Stomach (tissue), 9 donors: Measurements from ENCODE around the gene ALG11. TPM values are rescaled to one million over a fixed set of nuclear protein-coding genes. Genes with fewer than 3 reads are reported as not detected.
"Not testable (repeated sequence)": the region's sequence is repeated elsewhere in the genome, so short reads cannot be mapped to it uniquely, and the experiment has no call there.

ENCODE experiments used
- DNase-seq, 2 donors: peaks; one replicate each; pipeline versions ENCODE4 v3.0.0 to v3.0.0-alpha.2; 2013 to 2019
- H3K27ac ChIP-seq, 5 donors: fragments of 200-600 bp in 4 of 5; sonication (generic) in 4 of 5; one replicate each; pipeline ENCODE4 v1.5.1; 2013 to 2019; ENCODE audit warnings: mild to moderate bottlenecking in 1 of 5, moderate library complexity in 1 of 5
- H3K27me3 ChIP-seq, 3 donors: fragments of 200-600 bp; sonication (generic); one replicate each; pipeline ENCODE4 v1.5.1; 2017 to 2019; ENCODE audit warnings: mixed run types in 1 of 3
- H3K36me3 ChIP-seq, 4 donors: fragments of 200-600 bp; sonication (generic); 1 replicate in 3 of 4; 2 replicates in 1 of 4; pipeline ENCODE4 v1.5.1; 2016 to 2019
- H3K4me1 ChIP-seq, 4 donors: fragments of 200-600 bp; sonication (generic); one replicate each; pipeline ENCODE4 v1.5.1; 2016 to 2019
- H3K4me3 ChIP-seq, 4 donors: fragments of 200-600 bp; sonication (generic) in 3 of 4; one replicate each; pipeline ENCODE4 v1.5.1; 2016 to 2019; ENCODE audit warnings: mild to moderate bottlenecking in 1 of 4
- H3K9me3 ChIP-seq, 4 donors: fragments of 200-600 bp; sonication (generic); one replicate each; pipeline ENCODE4 v1.5.1; 2016 to 2019
- CTCF ChIP-seq, 7 experiments: fragments of 450-650 bp in 4 of 7; fragments of 200-600 bp in 3 of 7; sonication (generic) in 3 of 7; IDR thresholded peaks; one replicate each; pipeline ENCODE4 v1.5.1; 2016 to 2019; ENCODE audit warnings: antibody characterized with exemption in 7 of 7, control low read depth in 2 of 7, mild to moderate bottlenecking in 1 of 7
- EP300 ChIP-seq: sonication (generic); formaldehyde crosslinking; IDR thresholded peaks from one replicate; pipeline ENCODE4 v1.6.1; 2017; ENCODE audit warnings: antibody characterized with exemption
- POLR2A ChIP-seq, 4 donors: fragments of 450-650 bp; IDR thresholded peaks; one replicate each; pipeline ENCODE4 v1.6.1; 2016; ENCODE audit warnings: antibody characterized with exemption in 4 of 4, control low read depth in 2 of 4, mild to moderate bottlenecking in 1 of 4, moderate library complexity in 1 of 4
- POLR2AphosphoS5 ChIP-seq, 3 donors: sonication (generic); formaldehyde crosslinking; IDR thresholded peaks; one replicate each; pipeline ENCODE4 v1.6.1; 2016; ENCODE audit warnings: antibody characterized with exemption in 3 of 3
- WGBS, 5 donors: extraction: QIAGEN DNeasy Blood & Tissue Kit in 3 of 5; methylation state at CpG; one replicate each; pipeline versions ENCODE4 v1.1.5 to v1.1.7; 2013 to 2018; 5-methylcytosine and 5-hydroxymethylcytosine counted together
- intact Hi-C: fragments of 100-400 bp; cut with DNase I; formaldehyde crosslinking; loops from one replicate; pipeline ENCODE4 v1.15.1; 2023; ENCODE audit warnings: low total_unique reads
- polyA plus RNA-seq, 3 donors: library from polyadenylated mRNA; stranded (reverse); fragments of 200-250 nt; gene quantifications; one replicate each; pipeline ENCODE4 v1.2.3, GENCODE V29; 2013
- total RNA-seq, 5 donors: library from RNA; depleted of rRNA; stranded (reverse); fragments of >200 nt; gene quantifications; one replicate each; pipeline versions ENCODE4 v1.1.0 to v1.2.3, GENCODE V29; 2014 to 2016
- donor health status: healthy with polysubstance abuse.
- donor health status: Bipolar disorder and iron deficiency.
- donor health status: healthy.

Gene ALG11
- total and polyA plus RNA-seq, 8 donors: 1.4 to 37.4 (median 6.2) TPM

GRCh38 chr13:52027832-52028231 is 15.6 kb downstream of the ALG11 start:
- no peak for TF ChIP-seq CTCF (IDR thresholded peaks at IDR 0.05)
- TF ChIP-seq POLR2A (IDR thresholded peaks at IDR 0.05): no peak
- TF ChIP-seq POLR2AphosphoS5 (IDR thresholded peaks at IDR 0.05): no peak
- TF ChIP-seq EP300: no peak
- Histone ChIP-seq H3K9me3 (no peaks in the 10 kb centered on the region), H3K27me3 (no peaks in the 10 kb centered on the region), H3K4me3 (no peak overlapping the region), H3K36me3 (peaks cover 21 to 60% (median 57%) of the 10 kb centered on the region in 4 donors), H3K4me1 (peaks cover 0 to 15% (median 4%) of the 10 kb centered on the region in 4 donors), H3K27ac (no peak overlapping the region)
- intact Hi-C loops: no loop called here
- DNase-seq: no peak
- WGBS, 5 donors: 95 to 100% (median 100%) methylated on average over 1 of the region's 1 CpG

GRCh38 chr13:52029569-52029968 is 17.4 kb downstream of the ALG11 start:
- intact Hi-C loops: no loop called here
- Histone ChIP-seq H3K4me1 (peaks cover 0 to 15% (median 4%) of the 10 kb centered on the region in 4 donors), H3K27ac (no peak overlapping the region), H3K9me3 (no peaks in the 10 kb centered on the region), H3K27me3 (no peaks in the 10 kb centered on the region), H3K4me3 (no peak overlapping the region), H3K36me3 (peaks cover 8 to 43% (median 40%) of the 10 kb centered on the region in 4 donors)
- TF ChIP-seq POLR2AphosphoS5 (IDR thresholded peaks at IDR 0.05): no peak
- no peak for DNase-seq
- 78 to 98% (median 94%) methylated on average over 4 of the region's 4 CpGs for WGBS, 5 donors

GRCh38 chr13:52030401-52030800 is 18.2 kb downstream of the ALG11 start:
- DNase-seq, H3K27me3 ChIP-seq, H3K9me3 ChIP-seq, H3K4me3 ChIP-seq, H3K27ac ChIP-seq, intact Hi-C loops: not testable (repeated sequence)
- peaks cover 0 to 12% (median 2%) of the 10 kb centered on the region in 4 donors for H3K4me1 ChIP-seq
- H3K36me3 ChIP-seq: peaks cover 5 to 36% (median 32%) of the 10 kb centered on the region in 4 donors
- 95 to 98% (median 97%) methylated on average over 3 to 6 of the region's 6 CpGs for WGBS, 5 donors

- WGBS, 5 donors: 80 to 92% (median 89%) methylated on average over 2 of the region's 2 CpGs
- no peak for DNase-seq
- Histone ChIP-seq H3K4me1 (peaks cover 0 to 4% (median 0%) of the 10 kb centered on the region in 4 donors), H3K36me3 (peaks cover 0 to 18% (median 14%) of the 10 kb centered on the region in 4 donors), H3K9me3 (no peaks in the 10 kb centered on the region), H3K4me3 (no peak overlapping the region), H3K27ac (no peak overlapping the region), H3K27me3 (no peaks in the 10 kb centered on the region)
- intact Hi-C loops: no loop called here
- TF ChIP-seq POLR2AphosphoS5 (IDR thresholded peaks at IDR 0.05) (no peak), EP300 (no peak), CTCF (IDR thresholded peaks at IDR 0.05) (no peak), POLR2A (IDR thresholded peaks at IDR 0.05) (no peak)
Measured at GRCh38 chr13:52033039-52033438, 20.8 kb downstream of the ALG11 start.

- Histone ChIP-seq H3K36me3 (peaks cover 0 to under 1% (median 0%) of the 10 kb centered on the region in 4 donors), H3K4me1 (peaks cover 0 to 4% (median 0%) of the 10 kb centered on the region in 4 donors), H3K27ac (no peak overlapping the region), H3K4me3 (no peak overlapping the region), H3K27me3 (no peaks in the 10 kb centered on the region), H3K9me3 (no peaks in the 10 kb centered on the region)
- no peak for DNase-seq
- intact Hi-C loops: no loop called here
- whole genome bisulfite sequencing, 5 donors: 76 to 82% (median 78%) methylated on average over 5 of the region's 5 CpGs
- no peak for TF ChIP-seq POLR2AphosphoS5 (IDR thresholded peaks at IDR 0.05)
- no peak for TF ChIP-seq POLR2A (IDR thresholded peaks at IDR 0.05)
- no peak for TF ChIP-seq EP300
- TF ChIP-seq CTCF (IDR thresholded peaks at IDR 0.05): no peak
Measured at GRCh38 chr13:52034616-52035226, 22.5 kb downstream of the ALG11 start.
